ENCODE results near the gene SP3. TPM values are rescaled to one million over a fixed set of nuclear protein-coding genes. Genes with fewer than 3 reads are reported as not detected.
"Not testable (repeated sequence)": the region's sequence is repeated elsewhere in the genome, so short reads cannot be mapped to it uniquely, and the experiment has no call there.

The SP3 gene
- total RNA-seq, 1 donor from 2014 or later: 210 TPM

DNA sequence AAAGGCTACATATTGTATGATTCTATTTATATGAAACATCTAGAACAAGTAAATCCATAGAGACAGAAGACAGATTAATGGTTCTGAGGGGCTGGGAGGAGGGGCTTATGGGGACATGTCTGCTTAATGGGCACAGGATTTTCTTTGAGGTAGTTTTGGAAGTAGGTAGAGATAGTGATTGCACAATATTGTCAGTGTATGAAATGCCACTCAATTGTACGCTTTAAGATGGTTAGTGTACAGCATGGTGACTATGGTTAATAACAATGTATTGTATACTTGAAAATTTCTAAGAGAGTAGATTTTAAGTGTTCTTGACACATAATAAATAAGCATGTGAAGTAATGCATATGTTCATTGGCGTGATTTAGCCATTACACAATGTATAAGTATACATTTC is 68.4 kb downstream of the SP3 start:
- no peak overlapping the region for H3K27ac Mint-ChIP-seq
- no peak overlapping the region for H3K4me3 Mint-ChIP-seq
- H4K20me1 ChIP-seq (ENCODE audit: low read depth): no peaks in the 10 kb centered on the region
- H3K4me1 Mint-ChIP-seq: no peaks in the 10 kb centered on the region
- no peak overlapping the region for H3K4me2 ChIP-seq
- no peak overlapping the region for H3K27ac ChIP-seq
- H3K4me3 ChIP-seq: no peak overlapping the region
- no peaks in the 10 kb centered on the region for H3K9me3 ChIP-seq (ENCODE audit: low read depth)
- H3K36me3 Mint-ChIP-seq: no peaks in the 10 kb centered on the region
- no peak overlapping the region for H3K9ac ChIP-seq
- H3K36me3 ChIP-seq: no peaks in the 10 kb centered on the region
- no peak overlapping the region for H2AFZ ChIP-seq (replicated peaks)
- no peak for DNase-seq (ENCODE audit: low spot score)
- no peaks in the 10 kb centered on the region for H3K79me2 ChIP-seq (ENCODE audit: low read depth)
- H3K27me3 Mint-ChIP-seq (ENCODE audit: insufficient read depth, low read depth): peaks cover 10% of the 10 kb centered on the region
- H3K4me1 ChIP-seq: no peaks in the 10 kb centered on the region
- peaks cover 3% of the 10 kb centered on the region for H3K9me3 Mint-ChIP-seq
- TF ChIP-seq EZH2 (IDR thresholded peaks at IDR 0.05): no peak
- TF ChIP-seq EZH2phosphoT487 (IDR thresholded peaks at IDR 0.05): no peak
- TF ChIP-seq, protein P1, sequence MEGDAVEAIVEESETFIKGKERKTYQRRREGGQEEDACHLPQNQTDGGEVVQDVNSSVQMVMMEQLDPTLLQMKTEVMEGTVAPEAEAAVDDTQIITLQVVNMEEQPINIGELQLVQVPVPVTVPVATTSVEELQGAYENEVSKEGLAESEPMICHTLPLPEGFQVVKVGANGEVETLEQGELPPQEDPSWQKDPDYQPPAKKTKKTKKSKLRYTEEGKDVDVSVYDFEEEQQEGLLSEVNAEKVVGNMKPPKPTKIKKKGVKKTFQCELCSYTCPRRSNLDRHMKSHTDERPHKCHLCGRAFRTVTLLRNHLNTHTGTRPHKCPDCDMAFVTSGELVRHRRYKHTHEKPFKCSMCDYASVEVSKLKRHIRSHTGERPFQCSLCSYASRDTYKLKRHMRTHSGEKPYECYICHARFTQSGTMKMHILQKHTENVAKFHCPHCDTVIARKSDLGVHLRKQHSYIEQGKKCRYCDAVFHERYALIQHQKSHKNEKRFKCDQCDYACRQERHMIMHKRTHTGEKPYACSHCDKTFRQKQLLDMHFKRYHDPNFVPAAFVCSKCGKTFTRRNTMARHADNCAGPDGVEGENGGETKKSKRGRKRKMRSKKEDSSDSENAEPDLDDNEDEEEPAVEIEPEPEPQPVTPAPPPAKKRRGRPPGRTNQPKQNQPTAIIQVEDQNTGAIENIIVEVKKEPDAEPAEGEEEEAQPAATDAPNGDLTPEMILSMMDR (IDR thresholded peaks at IDR 0.05): no peak
- H3K27me3 ChIP-seq: no peaks in the 10 kb centered on the region
- peaks cover 7% of the 10 kb centered on the region for H3F3A ChIP-seq (ENCODE audit: low read depth)

GRCh38 chr2:173892341-173892740 is 72.8 kb downstream of the SP3 start:
- H4K20me1 ChIP-seq (ENCODE audit: low read depth): no peaks in the 10 kb centered on the region
- H3K27me3 ChIP-seq: no peaks in the 10 kb centered on the region
- H3K4me3 Mint-ChIP-seq: no peak overlapping the region
- peaks cover 2% of the 10 kb centered on the region for H3K36me3 Mint-ChIP-seq
- peaks cover 9% of the 10 kb centered on the region for H3K9me3 ChIP-seq (ENCODE audit: low read depth)
- H3K4me3 ChIP-seq: no peak overlapping the region
- DNase-seq (ENCODE audit: low spot score): no peak
- no peak overlapping the region for H3K27ac Mint-ChIP-seq
- no peaks in the 10 kb centered on the region for H3F3A ChIP-seq (ENCODE audit: low read depth)
- no peaks in the 10 kb centered on the region for H3K36me3 ChIP-seq
- H3K9me3 Mint-ChIP-seq: peaks cover 38% of the 10 kb centered on the region
- H3K4me2 ChIP-seq: no peak overlapping the region
- H3K27ac ChIP-seq: no peak overlapping the region
- no peaks in the 10 kb centered on the region for H3K79me2 ChIP-seq (ENCODE audit: low read depth)
- H2AFZ ChIP-seq (replicated peaks): no peak overlapping the region
- no peaks in the 10 kb centered on the region for H3K4me1 ChIP-seq
- H3K27me3 Mint-ChIP-seq (ENCODE audit: insufficient read depth, low read depth): peaks cover 8% of the 10 kb centered on the region
- TF ChIP-seq, protein P1 (IDR thresholded peaks at IDR 0.05): no peak
- TF ChIP-seq EZH2phosphoT487 (IDR thresholded peaks at IDR 0.05): no peak
- no peak for TF ChIP-seq EZH2 (IDR thresholded peaks at IDR 0.05)
- no peaks in the 10 kb centered on the region for H3K4me1 Mint-ChIP-seq
- no peak overlapping the region for H3K9ac ChIP-seq

- H3K4me3 Mint-ChIP-seq: no peak overlapping the region
- Histone ChIP-seq H2AFZ (replicated peaks) (no peak overlapping the region), H3K9me3 (ENCODE audit: low read depth) (peaks cover 9% of the 10 kb centered on the region), H3K4me3 (no peak overlapping the region), H3F3A (ENCODE audit: low read depth) (no peaks in the 10 kb centered on the region), H3K9ac (no peak overlapping the region), H3K4me1 (no peaks in the 10 kb centered on the region), H3K27me3 (no peaks in the 10 kb centered on the region), H4K20me1 (ENCODE audit: low read depth) (no peaks in the 10 kb centered on the region), H3K27ac (no peak overlapping the region), H3K4me2 (no peak overlapping the region), H3K79me2 (ENCODE audit: low read depth) (no peaks in the 10 kb centered on the region), H3K36me3 (no peaks in the 10 kb centered on the region)
- DNase-seq (ENCODE audit: low spot score): no peak
- peaks cover 42% of the 10 kb centered on the region for H3K9me3 Mint-ChIP-seq
- no peaks in the 10 kb centered on the region for H3K4me1 Mint-ChIP-seq
- peaks cover 2% of the 10 kb centered on the region for H3K36me3 Mint-ChIP-seq
- no peak overlapping the region for H3K27ac Mint-ChIP-seq
- TF ChIP-seq EZH2phosphoT487 (IDR thresholded peaks at IDR 0.05): no peak
- no peak for TF ChIP-seq EZH2 (IDR thresholded peaks at IDR 0.05)
- TF ChIP-seq, protein P1 (IDR thresholded peaks at IDR 0.05): no peak
- H3K27me3 Mint-ChIP-seq (ENCODE audit: insufficient read depth, low read depth): peaks cover 5% of the 10 kb centered on the region
Observed at GRCh38 chr2:173891315-173892037, 73.7 kb downstream of the SP3 start.

DNA sequence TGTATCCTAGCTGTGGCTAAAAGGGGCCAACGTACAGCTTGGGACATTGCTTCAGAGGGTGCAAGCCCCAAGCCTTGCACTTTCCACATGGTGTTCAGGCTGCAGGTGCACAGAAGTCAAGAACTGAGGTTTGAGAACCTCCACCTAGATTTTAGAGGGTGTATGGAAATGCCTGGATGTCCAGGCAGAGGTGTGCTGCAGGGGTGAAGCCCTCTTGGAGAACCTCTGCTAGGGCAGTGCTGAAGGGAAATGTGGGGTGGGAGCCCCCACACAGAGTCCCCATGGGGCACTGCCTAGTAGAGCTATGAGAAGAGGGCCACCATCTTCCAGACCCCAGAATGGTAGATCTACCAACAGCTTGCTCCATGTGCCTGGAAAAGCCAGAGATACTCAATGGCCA is 75.7 kb downstream of the SP3 start:
- not testable (repeated sequence) for H3K79me2 ChIP-seq (ENCODE audit: low read depth); H3K9ac ChIP-seq; H3K36me3 ChIP-seq; H3K4me2 ChIP-seq; H3K4me1 ChIP-seq; DNase-seq (ENCODE audit: low spot score); H3K4me1 Mint-ChIP-seq; H3K27me3 ChIP-seq; H3K36me3 Mint-ChIP-seq; H2AFZ ChIP-seq (replicated peaks); H4K20me1 ChIP-seq (ENCODE audit: low read depth); H3K27me3 Mint-ChIP-seq (ENCODE audit: insufficient read depth, low read depth); H3K27ac Mint-ChIP-seq; H3F3A ChIP-seq (ENCODE audit: low read depth); H3K4me3 Mint-ChIP-seq; H3K9me3 ChIP-seq (ENCODE audit: low read depth); H3K27ac ChIP-seq; H3K4me3 ChIP-seq
- peaks cover 50% of the 10 kb centered on the region for H3K9me3 Mint-ChIP-seq
